GM21360 (cell line): ENCODE measurements around the gene CACNB2.

Experiments used
- ATAC-seq: cut with Tn5 transposase; IDR thresholded peaks from one replicate; pipeline ENCODE4 v1.9.1; 2021; ENCODE audit warnings: mild to moderate bottlenecking, moderate library complexity; ENCODE audit not compliant: unreplicated experiment

The CACNB2 gene

GRCh38 chr10:18140149-18140956 is at the start of gene CACNB2:
CACNB2 (plus strand) TSS chr10:18140424.
- ATAC-seq, result no peak

- ATAC-seq, result no peak
These were observed 45.9 kb upstream of the CACNB2 start for GRCh38 chr10:18094332-18094731.

DNA sequence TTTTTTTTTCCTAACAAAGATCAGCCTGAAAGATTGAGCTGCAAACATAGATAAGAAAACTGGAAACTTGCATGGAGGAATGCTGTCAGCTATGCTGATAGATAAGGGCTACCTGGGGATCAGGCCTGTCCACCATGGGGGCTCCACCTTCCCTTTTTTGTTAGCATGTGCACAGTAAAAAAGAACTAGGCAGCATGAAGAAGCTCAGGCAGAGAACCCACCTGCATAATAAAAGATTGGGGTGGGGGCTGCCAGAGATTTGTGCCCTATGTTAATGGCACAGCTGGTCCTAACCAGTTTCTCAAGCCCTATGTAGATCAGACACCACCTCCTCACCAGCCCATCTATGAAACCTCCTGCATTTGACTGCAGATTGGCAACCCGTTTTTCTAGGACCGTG is 45.4 kb upstream of the CACNB2 start:
- ATAC-seq, result no peak

DNA sequence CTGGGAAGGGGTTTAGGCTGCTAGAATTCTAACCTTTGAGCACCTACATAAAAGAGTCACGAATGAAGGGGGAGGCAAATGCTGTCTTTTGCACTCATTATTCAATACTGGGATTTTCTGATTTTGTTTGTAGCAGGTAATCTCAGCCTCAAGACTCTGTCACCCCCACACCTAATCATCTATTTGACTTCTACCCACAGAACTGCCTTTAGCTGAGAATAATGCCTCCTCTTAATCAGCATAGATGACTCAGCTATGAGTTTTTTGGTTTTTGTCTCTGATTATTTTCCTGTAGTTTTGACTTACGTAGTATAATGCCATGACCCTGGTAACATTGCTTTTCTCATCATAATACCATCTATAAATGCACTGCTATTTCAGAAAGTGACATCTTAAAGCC is 42.7 kb upstream of the CACNB2 start:
- ATAC-seq, result no peak

DNA sequence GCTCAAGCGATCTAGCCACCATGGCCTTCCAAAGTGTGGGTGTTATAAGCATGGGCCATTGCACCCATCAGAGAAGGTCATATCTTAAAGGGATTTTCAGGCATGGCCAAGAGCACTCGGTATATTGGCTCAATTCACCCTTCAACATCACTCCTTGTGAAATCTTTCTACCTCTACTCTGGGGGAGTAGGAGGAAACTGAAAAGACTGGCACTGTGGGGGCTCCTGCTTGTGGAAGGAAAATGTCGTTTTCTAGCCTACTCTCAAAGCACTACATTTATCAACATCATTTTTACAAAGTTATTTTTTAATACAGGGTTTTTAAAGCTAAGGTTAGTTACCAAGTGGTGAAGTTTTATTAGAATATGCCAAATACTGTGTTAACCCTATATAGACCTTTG is 42.0 kb upstream of the CACNB2 start:
- no peak for ATAC-seq

DNA sequence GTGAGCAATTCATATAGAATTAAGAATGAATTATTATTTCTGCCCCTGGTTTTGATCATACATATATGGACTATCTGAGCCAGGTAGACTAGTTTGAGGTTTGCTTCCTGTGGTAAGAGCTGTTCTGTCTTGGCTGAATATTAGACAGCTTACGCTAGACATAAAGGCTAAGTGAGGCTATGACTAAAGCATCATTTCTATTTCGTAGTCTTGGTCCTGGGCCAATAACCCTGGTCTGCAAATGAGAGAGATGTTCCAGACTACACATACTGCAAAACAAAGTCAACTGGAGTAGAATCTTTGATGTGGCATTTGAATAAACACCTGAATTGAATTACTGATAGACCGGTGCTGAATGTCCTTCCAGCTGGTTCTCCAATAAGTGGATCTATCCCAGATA is 40.8 kb upstream of the CACNB2 start:
- ATAC-seq, result no peak

GRCh38 chr10:18100669-18101068 is 39.6 kb upstream of the CACNB2 start:
- no peak for ATAC-seq

DNA sequence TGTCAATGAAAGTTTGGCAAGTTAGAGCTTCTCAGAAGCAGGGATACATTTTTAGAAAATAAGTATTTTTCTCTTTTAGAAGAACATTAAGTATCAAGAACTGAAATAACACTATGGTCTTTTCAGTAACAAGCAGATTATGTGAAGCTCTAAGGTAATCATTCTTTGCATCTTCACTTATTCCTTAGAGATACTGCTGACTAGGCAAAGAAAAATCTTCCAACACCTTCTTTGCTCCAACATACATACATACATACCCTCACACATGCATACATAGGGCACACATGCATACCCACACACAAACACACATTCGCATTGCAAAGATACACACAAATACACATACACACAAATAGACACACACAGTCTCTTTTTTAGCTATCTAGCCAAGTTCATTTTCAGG is 37.8 kb upstream of the CACNB2 start:
- ATAC-seq, result no peak

DNA sequence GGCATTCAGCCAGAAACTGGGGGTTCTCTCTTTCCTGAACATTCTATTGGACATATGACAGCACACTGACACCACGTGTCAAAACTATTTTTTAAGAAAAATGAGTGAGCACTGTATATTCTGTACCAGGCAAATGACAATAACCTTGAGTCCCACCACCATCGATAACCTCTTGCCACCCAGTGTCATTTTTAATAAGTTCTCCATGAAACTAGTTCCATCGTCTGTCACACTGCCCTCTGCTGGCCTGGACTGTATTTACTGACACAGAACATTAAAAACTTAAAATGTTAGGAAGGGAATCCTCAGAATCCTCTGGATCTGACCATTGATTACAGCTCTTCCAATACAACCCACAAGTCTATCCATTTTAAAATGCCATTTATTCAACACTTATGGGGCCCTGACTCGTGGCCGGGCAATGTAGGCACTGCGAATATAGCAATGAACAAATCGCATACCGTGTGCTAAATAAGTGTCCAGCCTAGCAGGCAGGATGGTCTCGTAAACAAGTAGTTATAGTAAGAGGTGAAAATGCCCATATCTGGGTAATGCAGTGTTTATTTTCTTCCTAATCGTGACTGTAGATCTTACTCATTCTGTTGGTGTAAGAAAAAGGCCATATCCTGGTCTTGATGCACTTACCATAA is 35.9 kb upstream of the CACNB2 start:
- ATAC-seq, result no peak

GRCh38 chr10:18109341-18109870 is 30.8 kb upstream of the CACNB2 start:
- ATAC-seq, result no peak

- no peak for ATAC-seq
These were observed 26.3 kb upstream of the CACNB2 start for GRCh38 chr10:18113881-18114280.

GRCh38 chr10:18117276-18117675 is 22.9 kb upstream of the CACNB2 start:
- no peak for ATAC-seq

- no peak for ATAC-seq
These were observed 17.5 kb upstream of the CACNB2 start for GRCh38 chr10:18122753-18123152.

DNA sequence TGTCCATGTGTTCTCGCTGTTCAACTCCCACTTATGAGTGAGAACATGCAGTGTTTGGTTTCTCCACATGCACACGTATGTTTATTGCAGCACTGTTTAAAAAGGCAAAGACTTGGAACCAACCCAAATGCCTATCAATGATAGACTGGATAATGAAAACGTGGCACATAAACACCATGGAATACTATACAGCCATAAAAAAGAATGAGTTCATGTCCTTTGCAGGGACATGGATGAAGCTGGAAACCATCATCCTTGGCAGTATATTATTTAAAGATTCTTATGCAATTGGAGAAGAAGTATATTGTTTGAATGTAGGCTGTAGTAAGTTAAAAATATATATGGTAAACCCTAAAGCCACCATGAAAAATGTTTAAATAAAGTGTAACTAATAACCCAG is 7.2 kb upstream of the CACNB2 start:
- no peak for ATAC-seq

GRCh38 chr10:18134509-18134908 is 5.7 kb upstream of the CACNB2 start:
- ATAC-seq, result no peak

- no peak for ATAC-seq
These were observed 5.3 kb upstream of the CACNB2 start for GRCh38 chr10:18134921-18135320.

DNA sequence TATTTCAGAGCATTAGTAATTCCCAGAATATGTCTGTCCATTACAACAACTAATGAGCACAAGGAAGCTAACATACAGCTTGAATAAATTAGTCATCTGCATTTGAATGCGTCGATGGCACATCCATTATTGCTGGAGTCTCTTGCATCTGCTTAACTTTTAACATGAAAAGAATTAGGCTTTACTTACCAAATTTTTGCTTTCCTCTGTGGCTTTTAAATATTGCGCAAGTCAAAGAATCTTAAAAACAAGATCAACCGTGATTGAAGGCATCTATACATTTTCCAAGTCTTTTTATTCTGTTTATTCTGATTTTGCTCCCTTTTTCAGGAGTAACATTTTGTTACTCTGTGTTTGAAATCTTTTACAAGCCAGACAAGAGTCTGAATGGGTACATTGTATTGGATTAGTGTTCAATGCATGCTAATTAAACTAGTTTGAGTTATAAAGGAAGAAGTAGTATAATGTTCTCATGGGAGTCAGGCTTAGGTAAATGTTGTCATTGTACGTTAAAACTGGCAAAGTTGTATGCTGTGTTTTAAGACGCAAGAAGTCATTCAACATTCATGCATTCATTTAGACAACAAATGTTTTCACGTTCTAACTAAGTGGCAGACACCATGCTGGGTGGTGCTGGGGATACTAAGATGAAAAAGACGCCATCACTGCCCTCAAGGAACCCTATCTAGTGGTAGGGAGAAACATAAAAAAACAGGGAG is 4.0 kb upstream of the CACNB2 start:
- ATAC-seq, result no peak

DNA sequence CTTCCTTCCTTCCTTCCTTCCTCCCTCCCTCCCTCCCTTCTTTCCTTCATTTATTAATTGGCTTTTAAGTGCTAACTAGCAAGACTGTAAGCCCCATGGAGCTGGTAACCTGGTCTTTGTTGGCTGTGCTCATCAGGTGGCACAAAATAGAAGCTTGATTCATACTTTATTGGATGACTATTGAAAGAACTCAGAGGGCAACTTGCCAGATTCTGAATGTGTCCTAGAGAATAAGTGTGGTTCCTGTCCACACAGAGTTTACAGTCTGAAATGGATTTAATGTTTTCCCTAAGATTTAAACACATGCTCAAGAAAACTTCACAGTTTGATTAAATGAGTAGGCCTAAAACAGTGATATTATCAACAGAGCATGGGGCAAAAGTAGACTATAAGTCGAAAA is 3.1 kb upstream of the CACNB2 start:
- no peak for ATAC-seq

DNA sequence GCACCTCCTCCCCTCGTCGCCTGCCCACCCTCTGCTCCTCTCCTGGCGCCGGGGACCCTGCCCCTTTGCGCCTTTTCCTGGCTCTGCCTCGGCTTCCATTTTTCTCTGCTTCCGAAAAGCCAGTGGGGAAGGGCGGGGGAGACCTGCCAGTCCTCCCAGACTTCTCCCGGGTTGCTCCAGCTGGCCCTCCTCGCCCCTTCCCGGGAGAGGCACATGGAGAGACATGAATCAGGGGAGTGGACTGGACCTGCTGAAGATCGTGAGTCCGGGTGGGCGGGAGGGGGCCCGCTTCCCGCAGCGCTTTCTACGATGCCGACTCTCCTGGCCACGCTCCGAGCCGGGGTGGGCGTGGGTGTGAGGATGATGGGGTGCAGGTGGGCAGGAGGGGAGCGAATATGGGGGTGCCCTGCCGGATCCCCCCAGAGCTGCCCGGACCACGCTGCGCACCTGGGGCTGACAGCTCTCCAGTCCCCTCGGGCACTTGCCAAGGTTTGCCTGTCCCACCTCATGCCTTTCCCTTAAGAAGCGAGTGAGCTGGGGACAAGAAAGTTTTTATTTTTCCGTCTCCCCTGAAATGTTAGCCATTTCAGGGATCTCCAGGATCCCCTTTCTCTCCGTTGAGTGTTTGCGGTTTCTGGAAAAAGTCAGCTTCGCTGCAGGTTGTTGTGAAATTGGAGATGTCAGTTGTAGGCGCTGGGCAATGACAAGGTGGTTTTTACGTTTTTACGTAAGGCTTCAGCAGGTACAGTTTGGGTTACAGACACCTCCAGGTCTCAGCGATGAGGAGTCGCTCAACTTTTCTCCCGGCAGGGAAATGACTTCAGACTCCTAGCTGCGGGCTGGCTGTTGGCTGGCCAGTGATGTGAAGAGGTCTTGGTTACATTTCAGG is 977 bp downstream of the CACNB2 start:
- ATAC-seq, result no peak

DNA sequence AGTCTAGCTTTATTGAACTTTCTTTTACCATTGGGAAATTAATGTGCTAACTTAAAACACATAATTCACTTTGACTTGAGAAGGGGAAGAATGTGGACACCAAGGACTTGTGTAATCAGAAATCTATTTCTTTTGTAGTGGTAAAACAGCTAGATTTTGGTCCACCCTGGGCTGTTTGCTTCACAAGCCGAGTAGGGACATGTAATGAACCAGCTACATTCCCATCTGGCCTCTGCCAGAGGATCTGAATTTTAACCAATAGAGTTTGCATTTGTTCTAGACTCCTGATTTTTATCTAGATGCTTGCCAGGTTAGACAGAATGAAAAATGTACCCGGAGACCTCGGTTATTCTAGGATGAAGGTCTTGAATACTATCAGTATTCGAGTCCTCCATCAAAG is 1.9 kb downstream of the CACNB2 start:
- no peak for ATAC-seq

DNA sequence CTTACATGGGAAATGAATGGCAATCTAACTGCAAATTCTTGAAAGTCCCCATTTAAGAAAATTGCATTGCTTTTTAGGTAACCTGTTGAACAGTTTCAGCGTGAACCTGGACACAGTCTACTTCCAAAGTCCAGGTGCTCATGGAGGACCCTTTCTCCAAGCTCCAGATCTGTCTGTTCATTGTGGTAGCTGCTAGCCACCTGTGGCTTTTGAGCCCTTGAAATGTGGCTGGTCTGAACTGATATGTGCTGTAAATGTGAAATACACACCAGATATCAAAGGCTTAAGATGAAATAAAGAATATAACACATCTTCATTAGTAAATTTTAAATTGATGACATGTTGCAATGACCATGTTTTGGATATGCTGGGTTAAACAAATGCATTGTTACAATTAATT is 4.2 kb downstream of the CACNB2 start:
- no peak for ATAC-seq
